DOHH2 (cell line): ENCODE results near the gene RHBDD3.

Experiments used
- CTCF ChIP-seq: fragments of 200-600 bp; sonication (generic); IDR thresholded peaks from one replicate; pipeline ENCODE4 v1.5.1; 2014; ENCODE audit warnings: antibody characterized with exemption, mild to moderate bottlenecking, low read depth, low read length; ENCODE audit not compliant: poor library complexity, severe bottlenecking
- EZH2phosphoT487 ChIP-seq: fragments of 200-600 bp; sonication (generic); IDR thresholded peaks from 2 replicates; pipeline ENCODE4 v1.6.1; 2017; ENCODE audit warnings: borderline replicate concordance, mild to moderate bottlenecking, antibody characterized with exemption, low read length, moderate library complexity, mixed read lengths

GRCh38 chr22:29267858-29268510 lies at the start of gene RHBDD3, which contains the start of gene EWSR1:
- TF ChIP-seq CTCF: no peak
- TF ChIP-seq EZH2phosphoT487: no peak
